GM18870 (cell line): ENCODE results near the gene EZR.

Source experiments
- ATAC-seq: cut with Tn5 transposase; IDR thresholded peaks from one replicate; pipeline ENCODE4 v1.9.1; 2021; ENCODE audit warnings: moderate library complexity; ENCODE audit not compliant: unreplicated experiment

The EZR gene

DNA sequence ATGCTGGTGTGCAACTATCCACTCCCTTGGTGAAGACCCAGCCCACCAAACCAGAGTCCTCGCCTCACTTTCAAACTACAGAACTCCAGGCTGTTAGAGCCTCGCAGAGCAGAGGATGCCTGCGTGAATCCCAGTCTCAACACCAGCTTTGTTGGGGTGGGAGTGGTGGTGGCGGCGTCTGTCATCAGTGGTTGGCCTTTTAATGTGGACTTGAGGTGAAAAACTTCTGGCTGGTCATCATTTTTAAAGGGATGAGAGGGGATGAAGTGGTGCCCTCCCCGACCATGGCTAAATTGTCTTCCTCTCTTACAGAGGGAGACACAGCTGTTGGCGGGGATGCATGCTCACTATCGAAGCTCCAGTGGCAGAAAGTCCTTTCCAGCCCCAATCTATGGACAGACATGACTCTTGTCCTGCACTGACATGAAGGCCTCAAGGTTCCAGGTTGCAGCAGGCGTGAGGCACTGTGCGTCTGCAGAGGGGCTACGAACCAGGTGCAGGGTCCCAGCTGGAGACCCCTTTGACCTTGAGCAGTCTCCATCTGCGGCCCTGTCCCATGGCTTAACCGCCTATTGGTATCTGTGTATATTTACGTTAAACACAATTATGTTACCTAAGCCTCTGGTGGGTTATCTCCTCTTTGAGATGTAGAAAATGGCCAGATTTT lies 54.9 kb downstream of the EZR start:
- ATAC-seq: no peak

GRCh38 chr6:158763434-158764182 lies 55.6 kb downstream of the EZR start:
- ATAC-seq: no peak

DNA sequence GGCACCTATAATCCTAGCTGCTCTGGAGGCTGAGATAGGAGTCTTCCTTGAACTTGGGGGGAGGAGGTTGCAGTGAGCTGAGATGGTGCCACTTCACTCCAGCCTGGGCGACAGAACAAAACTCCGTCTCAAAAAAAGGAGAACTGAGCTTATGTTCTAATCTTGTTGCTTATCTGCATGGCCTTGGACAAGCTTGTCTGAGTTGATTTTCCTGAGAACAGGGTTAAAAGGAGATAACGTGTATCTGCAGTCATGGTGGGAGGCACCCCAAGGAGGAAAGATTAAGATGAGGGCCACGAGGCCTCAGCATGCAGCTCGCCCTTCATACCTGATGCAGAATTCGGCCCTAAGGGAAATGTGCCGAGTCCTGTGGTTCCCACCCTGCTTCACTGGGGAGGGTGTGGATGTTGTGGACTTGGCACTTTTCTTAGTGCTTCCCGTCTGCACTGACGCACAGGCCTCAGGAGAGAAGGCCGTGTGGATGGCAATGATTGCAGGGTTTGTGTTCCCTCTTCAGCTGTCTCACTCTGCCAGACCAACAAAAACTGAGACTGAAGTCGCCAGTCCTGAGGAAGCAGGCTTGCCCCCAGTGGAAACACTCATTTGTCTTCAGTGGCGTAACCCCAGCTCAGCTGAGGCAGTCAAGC lies 56.3 kb downstream of the EZR start:
- ATAC-seq: no peak

- ATAC-seq: no peak
Observed at GRCh38 chr6:158761746-158762145, 57.4 kb downstream of the EZR start.

DNA sequence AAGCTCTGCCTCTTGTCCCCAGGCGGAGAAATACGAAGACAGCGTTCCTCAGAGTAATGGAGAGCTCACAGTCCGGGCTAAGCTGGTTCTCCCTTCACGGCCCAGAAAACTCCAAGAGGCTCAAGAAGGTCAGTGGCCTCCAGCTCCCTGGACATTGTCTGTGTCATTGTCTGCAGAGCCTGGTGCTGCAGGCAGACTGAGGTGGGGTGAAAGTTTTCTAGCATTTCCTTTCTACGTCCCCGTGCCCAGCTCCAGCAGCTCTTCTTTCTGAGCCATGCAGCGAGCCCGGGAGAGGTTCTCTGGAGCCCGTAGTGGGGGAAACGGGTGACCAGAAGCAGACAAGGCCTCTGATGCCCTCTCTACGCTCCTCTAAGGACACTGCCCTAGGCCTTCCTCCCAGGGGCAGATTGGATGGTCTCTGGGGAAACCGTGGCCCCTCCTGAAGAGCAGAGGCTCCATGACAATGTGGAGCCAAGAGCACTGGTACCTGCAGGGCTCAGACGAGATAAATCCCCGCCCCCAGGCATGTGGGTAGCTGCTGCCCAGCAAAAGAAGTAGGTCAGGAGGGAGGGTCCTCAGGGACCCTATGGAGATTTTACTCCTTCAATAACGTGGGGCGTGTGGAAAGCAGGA lies 58.4 kb downstream of the EZR start:
- no peak for ATAC-seq

- no peak for ATAC-seq
Observed at GRCh38 chr6:158759966-158760617, 59.1 kb downstream of the EZR start.

GRCh38 chr6:158758941-158759479 lies 60.2 kb downstream of the EZR start:
- ATAC-seq: no peak

DNA sequence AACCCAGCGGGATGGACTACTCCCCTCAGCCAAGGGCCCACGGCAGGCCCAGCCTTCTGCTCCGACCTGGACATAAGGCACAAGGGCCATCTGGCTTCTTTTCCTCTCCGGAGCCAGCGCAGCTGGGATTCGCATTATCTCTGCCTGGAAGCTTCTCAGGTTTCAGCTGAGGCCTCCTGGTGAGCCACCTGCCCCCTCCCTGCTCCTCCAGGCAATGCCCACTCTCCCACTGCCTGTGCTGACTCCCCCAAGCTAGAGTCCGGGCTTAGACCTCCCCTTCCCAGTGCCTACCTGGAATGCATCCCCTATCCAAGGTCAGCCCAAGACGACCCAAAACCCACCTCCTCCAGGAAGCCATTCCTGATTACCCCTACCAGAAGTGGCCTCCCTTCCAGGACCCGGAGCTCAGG lies 60.7 kb downstream of the EZR start:
- ATAC-seq: no peak

- no peak for ATAC-seq
Observed at GRCh38 chr6:158757753-158758090, 61.4 kb downstream of the EZR start.

DNA sequence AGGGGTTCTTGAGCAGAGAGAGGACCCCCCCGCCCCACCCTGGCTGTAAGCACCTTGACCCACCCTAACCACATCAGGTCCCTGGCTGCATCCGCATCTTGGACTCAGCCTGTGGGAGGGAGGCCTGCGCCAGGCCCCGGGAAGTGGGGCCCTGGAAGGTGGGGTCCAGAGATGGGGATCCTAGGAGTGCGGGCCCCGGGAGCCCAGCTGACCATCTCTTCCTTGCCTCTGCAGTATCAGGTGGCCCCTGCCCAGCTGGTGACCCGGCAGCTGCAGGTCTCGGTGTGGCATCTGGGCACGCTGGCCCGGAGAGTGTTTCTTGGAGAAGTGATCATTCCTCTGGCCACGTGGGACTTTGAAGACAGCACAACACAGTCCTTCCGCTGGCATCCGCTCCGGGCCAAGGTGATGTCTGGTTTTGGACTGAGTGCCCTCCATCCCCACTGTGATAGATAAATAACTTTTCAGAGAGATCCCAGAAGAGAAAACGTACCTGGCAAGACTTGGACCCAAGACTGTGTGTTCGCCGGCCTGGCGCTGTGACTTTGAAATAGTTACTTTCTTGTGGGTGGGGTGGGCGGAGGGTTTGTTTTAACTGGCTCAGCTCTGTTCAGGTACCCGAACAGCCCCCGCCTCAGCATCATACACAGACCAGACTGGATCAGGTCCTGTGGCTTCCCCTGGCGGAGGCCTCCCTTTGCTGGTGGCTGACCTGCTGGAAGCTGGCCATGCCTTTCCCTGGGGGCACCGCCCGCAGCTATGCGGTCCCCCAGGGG lies 62.0 kb downstream of the EZR start:
- ATAC-seq: no peak

GRCh38 chr6:158756126-158756525 lies 63.0 kb downstream of the EZR start:
- ATAC-seq: no peak

DNA sequence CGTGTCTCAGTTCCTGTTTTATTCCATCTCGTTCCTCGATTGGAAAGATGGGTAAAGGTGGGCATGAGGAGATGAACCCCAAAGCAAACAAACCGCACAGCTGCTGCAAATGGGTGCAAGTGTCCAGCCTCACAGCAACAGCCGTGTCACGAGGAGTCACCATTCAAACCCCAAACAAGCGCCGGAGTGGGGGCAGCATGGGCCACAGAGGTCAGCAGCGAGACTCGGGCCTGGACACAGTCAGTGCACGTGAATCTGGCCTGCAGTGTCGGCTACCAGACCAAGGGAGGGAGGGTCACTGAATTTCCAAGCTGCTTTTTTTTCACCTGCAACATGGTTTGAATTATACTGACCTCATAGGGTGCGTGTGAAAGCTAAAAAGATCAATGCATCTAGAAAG lies 63.5 kb downstream of the EZR start:
- no peak for ATAC-seq

DNA sequence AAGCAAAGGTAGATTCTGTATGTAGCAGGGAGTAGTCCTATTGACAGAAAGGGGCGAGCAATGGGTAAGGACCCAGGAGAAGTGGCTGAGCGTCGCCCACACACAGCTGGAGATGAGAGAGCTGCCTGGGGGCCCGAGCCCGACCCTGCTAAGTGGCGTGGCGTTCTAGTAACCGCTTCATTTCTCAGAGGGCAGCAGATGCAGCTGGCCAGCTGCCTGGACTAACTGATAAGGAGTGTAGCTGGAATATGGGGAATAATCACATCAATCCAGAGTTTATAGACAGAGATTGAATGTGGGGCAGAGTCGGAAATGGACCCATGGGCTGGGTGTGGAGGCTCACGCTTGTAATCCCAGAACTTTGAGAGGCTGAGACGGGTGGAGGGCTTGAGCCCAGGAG lies 64.4 kb downstream of the EZR start:
- ATAC-seq: no peak

DNA sequence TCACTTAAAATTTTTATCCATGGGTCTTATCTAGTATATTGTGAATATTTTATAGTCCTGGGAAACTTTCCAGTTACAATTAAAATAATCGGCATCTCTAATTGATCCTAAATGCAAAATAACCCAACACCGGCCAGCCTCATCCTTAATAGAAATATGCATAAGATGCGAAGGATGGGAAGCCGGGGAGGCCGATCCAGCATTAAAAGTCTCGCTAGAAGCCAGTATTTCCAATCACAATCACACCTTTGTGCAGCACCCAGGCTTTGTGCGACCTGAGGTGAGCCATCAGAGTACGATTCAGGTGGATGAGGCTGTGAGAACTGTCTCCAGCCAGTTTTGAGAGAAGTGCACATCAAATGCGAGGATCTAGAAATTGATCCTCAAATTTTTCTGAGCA lies 65.4 kb downstream of the EZR start:
- no peak for ATAC-seq

DNA sequence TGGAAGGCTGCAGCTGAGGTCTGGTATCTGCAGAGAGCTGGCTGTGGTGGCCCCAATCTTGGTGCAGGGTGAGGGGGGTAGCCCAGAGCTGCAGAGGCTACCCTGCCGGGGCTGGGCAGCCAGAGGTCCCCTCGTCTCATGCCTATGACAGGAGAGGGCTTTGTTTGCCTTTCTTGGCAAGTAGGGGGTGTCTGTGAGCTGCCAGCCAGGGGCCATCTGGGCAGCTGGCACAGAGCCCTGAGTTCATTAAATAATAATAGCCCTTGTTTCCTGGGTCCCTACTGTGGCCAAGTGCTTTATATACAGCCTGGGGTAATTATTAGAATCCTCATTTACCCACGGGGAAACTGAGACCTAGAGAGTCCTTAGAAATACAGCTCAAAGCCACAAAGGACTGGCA lies 66.6 kb downstream of the EZR start:
- no peak for ATAC-seq

DNA sequence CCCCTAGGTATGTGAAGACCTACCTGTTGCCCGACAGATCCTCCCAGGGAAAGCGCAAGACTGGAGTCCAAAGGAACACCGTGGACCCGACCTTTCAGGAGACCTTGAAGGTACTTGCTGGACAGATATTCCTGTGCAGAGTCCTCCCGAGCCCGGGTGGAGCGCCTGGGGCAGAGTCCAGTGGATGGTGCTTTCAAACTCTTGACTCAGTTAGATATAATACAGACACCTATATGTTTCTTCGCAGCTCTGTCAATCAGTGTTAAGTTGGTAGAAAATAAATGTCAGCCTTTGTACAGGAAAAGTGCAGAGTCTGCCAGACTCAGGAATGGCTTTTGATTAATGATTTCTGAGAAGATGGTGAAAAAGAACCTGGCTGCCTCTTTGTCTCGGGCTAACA lies 67.2 kb downstream of the EZR start:
- no peak for ATAC-seq

GRCh38 chr6:158751224-158751623 lies 67.9 kb downstream of the EZR start:
- ATAC-seq: no peak

DNA sequence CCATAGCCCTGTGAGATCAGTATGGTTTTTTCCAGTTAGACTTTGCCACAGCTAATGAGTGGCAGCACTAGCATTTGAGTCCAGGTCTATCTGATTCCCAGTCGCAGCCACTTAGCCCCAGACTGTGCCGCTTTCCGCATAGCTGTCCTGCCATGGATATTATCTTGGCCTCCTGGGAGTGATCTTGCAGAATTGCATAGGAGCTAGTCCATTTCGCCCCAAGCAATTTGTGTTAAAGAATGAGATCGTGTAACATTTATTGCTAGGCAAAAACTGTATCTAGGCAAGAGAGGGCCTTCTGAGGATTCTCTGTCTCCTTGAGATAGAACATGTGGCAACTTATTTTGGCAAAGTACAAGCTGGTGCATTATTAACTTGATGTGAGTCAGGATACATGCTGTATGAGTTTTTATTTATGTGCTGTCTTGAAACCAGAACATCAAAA lies 74.2 kb downstream of the EZR start:
- ATAC-seq: no peak

GRCh38 chr6:158743033-158743651 lies 76.0 kb downstream of the EZR start:
- ATAC-seq: no peak

DNA sequence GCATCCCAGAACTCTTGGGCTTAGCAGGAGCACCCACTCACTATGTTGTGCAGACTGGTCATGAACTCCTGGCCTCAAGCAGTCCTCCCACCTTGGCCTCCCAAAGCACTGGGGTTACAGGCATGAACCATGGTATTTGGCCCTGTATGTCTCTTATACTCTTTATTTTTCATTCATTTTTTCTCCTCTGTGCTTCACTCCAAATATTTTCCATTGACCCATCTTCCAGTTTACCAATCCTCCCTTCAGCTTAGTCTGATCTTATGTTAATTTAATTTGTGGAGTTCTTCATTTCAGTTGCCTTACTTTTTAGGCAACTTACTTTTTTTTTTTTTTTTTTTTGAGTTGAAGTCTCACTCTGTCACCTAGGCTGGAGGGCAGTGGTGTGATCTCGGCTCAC lies 79.5 kb downstream of the EZR start:
- ATAC-seq: no peak
